H9 (cell line): ENCODE measurements around the gene PDCD6IP. TPM values are rescaled to one million over a fixed set of nuclear protein-coding genes. Genes with fewer than 3 reads are reported as not detected.
"Not testable (repeated sequence)": the region's sequence is repeated elsewhere in the genome, so short reads cannot be mapped to it uniquely, and the experiment has no call there.

ENCODE experiments used
- DNase-seq: peaks from one replicate; pipeline ENCODE4 v3.0.0-alpha.2; 2017
- H2AFZ ChIP-seq: one replicate; pipeline ENCODE4 v1.6.1; 2013; ENCODE audit warnings: mild to moderate bottlenecking, low read length, control low read depth, moderate library complexity
- H2AK5ac ChIP-seq: 2 replicates; pipeline ENCODE4 v1.6.1; 2013; ENCODE audit warnings: low read length, control low read depth, mixed read lengths; ENCODE audit not compliant: insufficient read length
- H2BK120ac ChIP-seq: one replicate; pipeline ENCODE4 v1.6.1; 2013; ENCODE audit warnings: low read depth, mild to moderate bottlenecking, low read length, control low read depth, inconsistent platforms; ENCODE audit not compliant: poor library complexity, severe bottlenecking
- H2BK12ac ChIP-seq: 2 replicates; pipeline ENCODE4 v1.6.1; 2013; ENCODE audit warnings: low read length, control low read depth, mixed read lengths, low read depth; ENCODE audit not compliant: insufficient read length
- H2BK15ac ChIP-seq: 2 replicates; pipeline ENCODE4 v1.6.1; 2013; ENCODE audit warnings: low read depth, low read length, control low read depth
- H2BK20ac ChIP-seq: one replicate; pipeline ENCODE4 v1.6.1; 2013; ENCODE audit warnings: low read depth, mild to moderate bottlenecking, low read length, control low read depth, inconsistent platforms; ENCODE audit not compliant: poor library complexity, severe bottlenecking
- H2BK5ac ChIP-seq: 2 replicates; pipeline ENCODE4 v1.6.1; 2013; ENCODE audit warnings: low read length, control low read depth, mixed read lengths; ENCODE audit not compliant: insufficient read length
- H3K14ac ChIP-seq: 2 replicates; pipeline ENCODE4 v1.6.1; 2013; ENCODE audit warnings: low read length, control low read depth; ENCODE audit not compliant: insufficient read depth
- H3K18ac ChIP-seq: 2 replicates; pipeline ENCODE4 v1.6.1; 2013; ENCODE audit warnings: low read depth, mild to moderate bottlenecking, mixed read lengths, low read length, control low read depth; ENCODE audit not compliant: insufficient read length
- H3K23ac ChIP-seq: 2 replicates; pipeline ENCODE4 v1.6.1; 2013; ENCODE audit warnings: low read length, control low read depth, mixed read lengths, low read depth; ENCODE audit not compliant: insufficient read length
- H3K23me2 ChIP-seq: 2 replicates; pipeline ENCODE4 v1.6.1; 2013; ENCODE audit warnings: low read depth, mild to moderate bottlenecking, mixed read lengths, low read length, control low read depth; ENCODE audit not compliant: insufficient read length, poor library complexity, severe bottlenecking
- H3K27ac ChIP-seq: 2 replicates; pipeline ENCODE4 v1.5.1; 2013; ENCODE audit warnings: low read length, control low read depth, mixed read lengths, low read depth; ENCODE audit not compliant: insufficient read length
- H3K27me3 ChIP-seq: 2 replicates; pipeline ENCODE4 v1.6.1; 2013; ENCODE audit warnings: low read length, control low read depth, inconsistent platforms; ENCODE audit not compliant: insufficient read depth
- H3K4ac ChIP-seq: 2 replicates; pipeline ENCODE4 v1.6.1; 2013; ENCODE audit warnings: low read depth, mild to moderate bottlenecking, control low read depth, inconsistent platforms, low read length, moderate library complexity
- H3K4me1 ChIP-seq: 2 replicates; pipeline ENCODE4 v1.6.1; 2013; ENCODE audit warnings: low read length, control low read depth, inconsistent platforms; ENCODE audit not compliant: insufficient read depth
- H3K4me2 ChIP-seq: 2 replicates; pipeline ENCODE4 v1.6.1; 2013; ENCODE audit warnings: low read length, control low read depth, mixed read lengths; ENCODE audit not compliant: insufficient read length, insufficient read depth
- H3K56ac ChIP-seq: 2 replicates; pipeline ENCODE4 v1.6.1; 2013; ENCODE audit warnings: low read depth, mild to moderate bottlenecking, mixed read lengths, low read length, control low read depth; ENCODE audit not compliant: insufficient read length
- H3K79me1 ChIP-seq: 2 replicates; pipeline ENCODE4 v1.6.1; 2013; ENCODE audit warnings: low read depth, mild to moderate bottlenecking, moderate library complexity, low read length, control low read depth, inconsistent platforms; ENCODE audit not compliant: insufficient read depth, poor library complexity, severe bottlenecking
- H3K79me2 ChIP-seq: 2 replicates; pipeline ENCODE4 v1.6.1; 2013; ENCODE audit warnings: low read length, control low read depth, inconsistent platforms; ENCODE audit not compliant: insufficient read depth
- H3K9ac ChIP-seq: 2 replicates; pipeline ENCODE4 v1.6.1; 2013; ENCODE audit warnings: low read length, control low read depth, mixed read lengths; ENCODE audit not compliant: insufficient read length; ENCODE audit errors: extremely low read depth
- H3K9me3 ChIP-seq: one replicate; pipeline ENCODE4 v1.6.1; 2013; ENCODE audit warnings: low read depth, low read length, inconsistent platforms; ENCODE audit not compliant: control insufficient read depth
- H3T11ph ChIP-seq: one replicate; pipeline ENCODE4 v1.6.1; 2013; ENCODE audit warnings: mild to moderate bottlenecking, low read length, control low read depth, inconsistent platforms
- H4K20me1 ChIP-seq: one replicate; pipeline ENCODE4 v1.6.1; 2013; ENCODE audit not compliant: control insufficient read depth, insufficient read length, insufficient read depth
- H4K5ac ChIP-seq: 2 replicates; pipeline ENCODE4 v1.6.1; 2013; ENCODE audit warnings: low read depth, mild to moderate bottlenecking, mixed read lengths, low read length, control low read depth; ENCODE audit not compliant: insufficient read length
- H4K8ac ChIP-seq: replicated peaks from 2 replicates; pipeline ENCODE4 v1.6.1; 2013; ENCODE audit warnings: low read length, control low read depth, mixed read lengths, low read depth; ENCODE audit not compliant: insufficient read length
- H4K91ac ChIP-seq: 2 replicates; pipeline ENCODE4 v1.6.1; 2013; ENCODE audit warnings: low read depth, mild to moderate bottlenecking, moderate library complexity, mixed read lengths, low read length, control low read depth; ENCODE audit not compliant: insufficient read length
- H3K27ac Mint-ChIP-seq, 3 experiments: 2 replicates in 2 of 3; 3 replicates in 1 of 3; pipeline ENCODE4 v1.8.0; 2020 to 2021; ENCODE audit warnings: mixed read lengths in 3 of 3, mild to moderate bottlenecking in 1 of 3, moderate library complexity in 1 of 3
- H3K27me3 Mint-ChIP-seq: 2 replicates; pipeline ENCODE4 v1.8.0; 2021; ENCODE audit warnings: low read depth, mild to moderate bottlenecking, moderate library complexity, mixed read lengths
- H3K36me3 Mint-ChIP-seq, 3 experiments: 2 replicates in 2 of 3; 3 replicates in 1 of 3; pipeline ENCODE4 v1.8.0; 2020 to 2021; ENCODE audit warnings: low read depth in 3 of 3, mixed read lengths in 3 of 3; ENCODE audit not compliant: insufficient read depth in 1 of 3
- H3K4me1 Mint-ChIP-seq, 2 experiments: 2 replicates each; pipeline ENCODE4 v1.8.0; 2020; ENCODE audit warnings: mixed read lengths in 2 of 2
- H3K4me3 Mint-ChIP-seq, 2 experiments: 2 replicates in 1 of 2; 3 replicates in 1 of 2; pipeline ENCODE4 v1.8.0; 2020 to 2021; ENCODE audit warnings: mild to moderate bottlenecking in 2 of 2, mixed read lengths in 2 of 2, moderate library complexity in 1 of 2
- H3K9me3 Mint-ChIP-seq, 2 experiments: 2 replicates in 1 of 2; 3 replicates in 1 of 2; pipeline ENCODE4 v1.8.0; 2020; ENCODE audit warnings: mild to moderate bottlenecking in 2 of 2, mixed read lengths in 2 of 2, moderate library complexity in 1 of 2
- WGBS: extraction: QIAGEN DNeasy Blood & Tissue Kit; methylation state at CpG from one replicate; pipeline ENCODE4 v1.1.7; 2013; ENCODE audit warnings: missing lambda C conversion rate, low lambda C conversion rate, mixed read lengths; ENCODE audit not compliant: insufficient read length; ENCODE audit errors: extremely low coverage; 5-methylcytosine and 5-hydroxymethylcytosine counted together
- total RNA-seq: library from RNA; stranded (reverse); gene quantifications from 2 replicates; pipeline ENCODE4 v1.2.1, GENCODE V29; 2021
- TF ChIP-seq, protein P1 (sequence below): fragments of 200-600 bp; sonication (generic); conservative IDR thresholded peaks from 3 replicates; pipeline ENCODE4 v1.8.0; 2021; ENCODE audit warnings: antibody characterized with exemption, mild to moderate bottlenecking

The PDCD6IP gene
- total RNA-seq, 1 experiment from 2014 or later: 109 TPM

DNA sequence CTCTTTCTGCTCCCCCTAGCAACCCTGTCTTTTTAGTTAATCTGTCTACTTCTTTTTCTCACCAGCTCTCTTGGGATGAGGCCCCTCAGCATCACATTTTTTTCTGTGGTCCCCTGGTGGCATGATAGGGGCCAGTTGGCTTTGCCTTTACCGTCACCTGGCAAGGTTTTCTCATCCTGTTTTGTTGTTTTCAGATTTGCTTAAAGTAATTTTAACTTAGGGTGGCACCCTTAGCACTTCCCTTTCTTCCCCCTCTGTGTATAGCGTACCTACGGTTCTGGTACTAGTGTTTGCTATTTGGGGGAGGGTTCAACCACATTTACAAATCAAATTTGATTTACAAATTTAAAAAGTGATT, 35.6 kb downstream of the PDCD6IP start:
- H3K27me3 ChIP-seq: no peaks in the 10 kb centered on the region
- H3K4me1 ChIP-seq: no peaks in the 10 kb centered on the region
- no peak overlapping the region for H4K5ac ChIP-seq
- no peak overlapping the region for H2AK5ac ChIP-seq
- Mint-ChIP-seq H3K36me3 (peaks cover 9 to 39% (median 37%) of the 10 kb centered on the region in 3 experiments), H3K4me1 (peaks cover 17 to 22% of the 10 kb centered on the region in 2 experiments), H3K4me3 (no peak overlapping the region), H3K27ac (peak overlapping the region; percentile 16 to 83 (median 20); a peak in 4 of 7 replicates), H3K9me3 (no peaks in the 10 kb centered on the region), H3K27me3 (no peaks in the 10 kb centered on the region)
- H3K4ac ChIP-seq: no peak overlapping the region
- no peak overlapping the region for H3K23ac ChIP-seq
- H3K56ac ChIP-seq: no peak overlapping the region
- no peak overlapping the region for H2BK120ac ChIP-seq
- no peak overlapping the region for H4K91ac ChIP-seq
- H4K8ac ChIP-seq: no peak overlapping the region
- WGBS: no CpG with 5 or more reads among the region's 3 CpGs
- no peak overlapping the region for H3K18ac ChIP-seq
- H4K20me1 ChIP-seq: no peaks in the 10 kb centered on the region
- no peaks in the 10 kb centered on the region for H3K9me3 ChIP-seq
- no peak overlapping the region for H2BK12ac ChIP-seq
- H3K23me2 ChIP-seq: no peaks in the 10 kb centered on the region
- H3K14ac ChIP-seq: no peak overlapping the region
- TF ChIP-seq, protein P1, sequence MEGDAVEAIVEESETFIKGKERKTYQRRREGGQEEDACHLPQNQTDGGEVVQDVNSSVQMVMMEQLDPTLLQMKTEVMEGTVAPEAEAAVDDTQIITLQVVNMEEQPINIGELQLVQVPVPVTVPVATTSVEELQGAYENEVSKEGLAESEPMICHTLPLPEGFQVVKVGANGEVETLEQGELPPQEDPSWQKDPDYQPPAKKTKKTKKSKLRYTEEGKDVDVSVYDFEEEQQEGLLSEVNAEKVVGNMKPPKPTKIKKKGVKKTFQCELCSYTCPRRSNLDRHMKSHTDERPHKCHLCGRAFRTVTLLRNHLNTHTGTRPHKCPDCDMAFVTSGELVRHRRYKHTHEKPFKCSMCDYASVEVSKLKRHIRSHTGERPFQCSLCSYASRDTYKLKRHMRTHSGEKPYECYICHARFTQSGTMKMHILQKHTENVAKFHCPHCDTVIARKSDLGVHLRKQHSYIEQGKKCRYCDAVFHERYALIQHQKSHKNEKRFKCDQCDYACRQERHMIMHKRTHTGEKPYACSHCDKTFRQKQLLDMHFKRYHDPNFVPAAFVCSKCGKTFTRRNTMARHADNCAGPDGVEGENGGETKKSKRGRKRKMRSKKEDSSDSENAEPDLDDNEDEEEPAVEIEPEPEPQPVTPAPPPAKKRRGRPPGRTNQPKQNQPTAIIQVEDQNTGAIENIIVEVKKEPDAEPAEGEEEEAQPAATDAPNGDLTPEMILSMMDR: peak; percentile 15; the same call in 1 of the 3 replicates
- no peak overlapping the region for H2BK15ac ChIP-seq
- H3K79me1 ChIP-seq: no peaks in the 10 kb centered on the region
- H2AFZ ChIP-seq: no peak overlapping the region
- H3K9ac ChIP-seq: no peak overlapping the region
- DNase-seq: no peak
- no peaks in the 10 kb centered on the region for H3K79me2 ChIP-seq
- no peak overlapping the region for H3K4me2 ChIP-seq
- no peak overlapping the region for H3K27ac ChIP-seq
- no peak overlapping the region for H2BK5ac ChIP-seq
- no peak overlapping the region for H3T11ph ChIP-seq
- H2BK20ac ChIP-seq: no peak overlapping the region

- H3K23ac ChIP-seq, H3K18ac ChIP-seq, H3K9me3 ChIP-seq, H3K27ac Mint-ChIP-seq, H3K27ac ChIP-seq, H2BK20ac ChIP-seq, H3K4me2 ChIP-seq, H3K4ac ChIP-seq, H2AK5ac ChIP-seq, H4K5ac ChIP-seq, H2BK15ac ChIP-seq, H2BK12ac ChIP-seq, H2BK5ac ChIP-seq, H3K56ac ChIP-seq, H4K8ac ChIP-seq, H3K9me3 Mint-ChIP-seq, H3K23me2 ChIP-seq, DNase-seq, H2BK120ac ChIP-seq, H3K79me2 ChIP-seq, H3K27me3 Mint-ChIP-seq, H3K4me3 Mint-ChIP-seq, H3K14ac ChIP-seq, H3K27me3 ChIP-seq, H4K20me1 ChIP-seq, H3K4me1 ChIP-seq, H4K91ac ChIP-seq, H3T11ph ChIP-seq, H3K9ac ChIP-seq, H2AFZ ChIP-seq, H3K79me1 ChIP-seq: not testable (repeated sequence)
- H3K4me1 Mint-ChIP-seq: peaks cover 11 to 18% of the 10 kb centered on the region in 2 experiments
- peaks cover 4 to 41% (median 27%) of the 10 kb centered on the region in 3 experiments; a peak in 6 of 7 replicates for H3K36me3 Mint-ChIP-seq
- WGBS: no CpG with 5 or more reads among the region's 3 CpGs
Observed at GRCh38 chr3:33837182-33837581, 38.8 kb downstream of the PDCD6IP start.
